Measurements from ENCODE around the gene TXLNG. TPM values are rescaled to one million over a fixed set of nuclear protein-coding genes. Genes with fewer than 3 reads are reported as not detected.

The TXLNG gene
- polyA plus RNA-seq, 1 of the 3 experiments (the other 2 are of a cell fraction): 12.1 TPM

DNA sequence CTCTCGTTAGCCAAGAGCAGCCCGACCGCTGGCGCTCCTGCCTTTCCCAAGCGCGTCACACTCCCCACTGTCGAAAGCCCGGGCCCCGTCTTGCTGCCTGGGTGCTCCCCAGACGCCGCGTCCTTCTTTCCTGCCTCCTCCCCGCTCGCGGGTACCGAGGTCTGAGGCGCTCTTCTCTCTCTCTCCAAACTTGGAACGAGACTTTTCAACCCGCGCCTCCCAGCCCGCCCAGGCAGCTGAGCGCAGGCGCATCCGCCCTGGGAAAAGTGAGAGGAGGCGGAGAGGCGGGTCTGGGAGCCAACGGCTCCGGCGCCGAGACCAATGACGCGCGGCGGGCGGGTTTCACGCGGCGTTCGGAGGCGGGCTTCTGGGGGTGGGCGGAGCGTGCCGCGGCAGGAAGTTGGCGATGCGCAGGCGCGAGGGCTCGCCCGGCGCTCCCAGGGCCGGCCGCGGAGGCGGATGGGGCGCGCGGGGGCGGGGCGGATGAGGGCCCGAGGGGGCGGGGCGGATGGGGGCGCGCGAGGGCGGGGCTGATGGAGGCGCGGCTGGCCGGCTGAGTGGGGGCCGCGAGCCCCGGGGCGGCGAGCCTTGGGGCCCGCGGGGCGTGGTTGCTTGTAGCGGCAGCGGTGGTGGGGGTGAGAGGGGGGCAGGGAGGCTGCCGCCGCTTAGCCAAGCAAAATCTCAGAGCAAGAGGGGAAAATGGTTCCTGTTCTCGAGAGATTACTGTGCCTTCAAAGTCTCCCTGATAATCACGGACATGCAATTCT, 84.0 kb downstream of the TXLNG start, which contains the start of gene RBBP7:
Gene RBBP7, minus strand, starts transcription at position 268 of the 767 bp plus-strand sequence. CDS start 309 bp downstream, outside the sequence.
- ChIA-PET CTCF (interaction anchor here (1.0 to 5.1 kb wide), 2 partner anchors 12 to 13 kb away, joined by 4 to 37 read pairs; no protein-coding TSS in a partner anchor), POLR2A (no interaction called here)
- Histone ChIP-seq H3K9me3 (no peaks in the 10 kb centered on the region), H3K4me1 (ENCODE audit: control insufficient read depth in 1 of 2, insufficient read depth in 2 of 2, low read depth in 1 of 2, low read length in 1 of 2) (peaks cover 7 to 11% of the 10 kb centered on the region in 2 experiments; a peak in 3 of 4 replicates), H3K4me2 (peak within 1 kb of the TSS; percentile 85), H2AFZ (ENCODE audit: low read depth) (peak within 1 kb of the TSS; percentile 100), H4K20me1 (ENCODE audit: insufficient read depth) (peaks cover 42% of the 10 kb centered on the region), H3K27ac (ENCODE audit: low read depth in 2 of 2, low read length in 1 of 2) (peak within 1 kb of the TSS; percentile 91 to 97), H3K9ac (peak within 1 kb of the TSS; percentile 97), H3K36me3 (replicated peaks in 1 of 2; ENCODE audit: control insufficient read depth in 1 of 2, insufficient read depth in 2 of 2, low read length in 1 of 2) (peaks cover 3 to 23% of the 10 kb centered on the region in 2 experiments), H3K9me2 (no peaks in the 10 kb centered on the region), H3K79me2 (ENCODE audit: insufficient read depth) (peaks cover 43% of the 10 kb centered on the region), H3K27me3 (ENCODE audit: insufficient read depth) (peaks cover 14% of the 10 kb centered on the region; the same call in 1 of the 2 replicates), H3K4me3 (ENCODE audit: low read depth in 2 of 2, low read length in 1 of 2) (peak within 1 kb of the TSS; percentile 82 to 88), H3F3A (replicated peaks; ENCODE audit: insufficient read depth) (peaks cover 6% of the 10 kb centered on the region)
- TF ChIP-seq CHD2 (IDR thresholded peaks at IDR 0.05; ENCODE audit: low read length, partially characterized antibody): peak; percentile 95
- TF ChIP-seq POLR2AphosphoS5 (IDR thresholded peaks at IDR 0.05; ENCODE audit: low read depth, low read length): peak; percentile 68
- TF ChIP-seq, protein P1, sequence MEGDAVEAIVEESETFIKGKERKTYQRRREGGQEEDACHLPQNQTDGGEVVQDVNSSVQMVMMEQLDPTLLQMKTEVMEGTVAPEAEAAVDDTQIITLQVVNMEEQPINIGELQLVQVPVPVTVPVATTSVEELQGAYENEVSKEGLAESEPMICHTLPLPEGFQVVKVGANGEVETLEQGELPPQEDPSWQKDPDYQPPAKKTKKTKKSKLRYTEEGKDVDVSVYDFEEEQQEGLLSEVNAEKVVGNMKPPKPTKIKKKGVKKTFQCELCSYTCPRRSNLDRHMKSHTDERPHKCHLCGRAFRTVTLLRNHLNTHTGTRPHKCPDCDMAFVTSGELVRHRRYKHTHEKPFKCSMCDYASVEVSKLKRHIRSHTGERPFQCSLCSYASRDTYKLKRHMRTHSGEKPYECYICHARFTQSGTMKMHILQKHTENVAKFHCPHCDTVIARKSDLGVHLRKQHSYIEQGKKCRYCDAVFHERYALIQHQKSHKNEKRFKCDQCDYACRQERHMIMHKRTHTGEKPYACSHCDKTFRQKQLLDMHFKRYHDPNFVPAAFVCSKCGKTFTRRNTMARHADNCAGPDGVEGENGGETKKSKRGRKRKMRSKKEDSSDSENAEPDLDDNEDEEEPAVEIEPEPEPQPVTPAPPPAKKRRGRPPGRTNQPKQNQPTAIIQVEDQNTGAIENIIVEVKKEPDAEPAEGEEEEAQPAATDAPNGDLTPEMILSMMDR (IDR thresholded peaks at IDR 0.05): no peak
- peak; percentile 50; the same call in 1 of the 2 replicates for TF ChIP-seq SIN3A (IDR thresholded peaks at IDR 0.05; ENCODE audit: borderline replicate concordance, low read depth, low read length)
- TF ChIP-seq GATA2 (CRISPR knock-in tag; IDR thresholded peaks at IDR 0.05): no peak
- no peak for TF ChIP-seq EZH2phosphoT487 (IDR thresholded peaks at IDR 0.05; ENCODE audit: borderline replicate concordance, low read depth)
- no peak; the same call in 1 of the 2 replicates for TF ChIP-seq NFIC (IDR thresholded peaks at IDR 0.05; ENCODE audit: borderline replicate concordance)
- TF ChIP-seq, protein P2, sequence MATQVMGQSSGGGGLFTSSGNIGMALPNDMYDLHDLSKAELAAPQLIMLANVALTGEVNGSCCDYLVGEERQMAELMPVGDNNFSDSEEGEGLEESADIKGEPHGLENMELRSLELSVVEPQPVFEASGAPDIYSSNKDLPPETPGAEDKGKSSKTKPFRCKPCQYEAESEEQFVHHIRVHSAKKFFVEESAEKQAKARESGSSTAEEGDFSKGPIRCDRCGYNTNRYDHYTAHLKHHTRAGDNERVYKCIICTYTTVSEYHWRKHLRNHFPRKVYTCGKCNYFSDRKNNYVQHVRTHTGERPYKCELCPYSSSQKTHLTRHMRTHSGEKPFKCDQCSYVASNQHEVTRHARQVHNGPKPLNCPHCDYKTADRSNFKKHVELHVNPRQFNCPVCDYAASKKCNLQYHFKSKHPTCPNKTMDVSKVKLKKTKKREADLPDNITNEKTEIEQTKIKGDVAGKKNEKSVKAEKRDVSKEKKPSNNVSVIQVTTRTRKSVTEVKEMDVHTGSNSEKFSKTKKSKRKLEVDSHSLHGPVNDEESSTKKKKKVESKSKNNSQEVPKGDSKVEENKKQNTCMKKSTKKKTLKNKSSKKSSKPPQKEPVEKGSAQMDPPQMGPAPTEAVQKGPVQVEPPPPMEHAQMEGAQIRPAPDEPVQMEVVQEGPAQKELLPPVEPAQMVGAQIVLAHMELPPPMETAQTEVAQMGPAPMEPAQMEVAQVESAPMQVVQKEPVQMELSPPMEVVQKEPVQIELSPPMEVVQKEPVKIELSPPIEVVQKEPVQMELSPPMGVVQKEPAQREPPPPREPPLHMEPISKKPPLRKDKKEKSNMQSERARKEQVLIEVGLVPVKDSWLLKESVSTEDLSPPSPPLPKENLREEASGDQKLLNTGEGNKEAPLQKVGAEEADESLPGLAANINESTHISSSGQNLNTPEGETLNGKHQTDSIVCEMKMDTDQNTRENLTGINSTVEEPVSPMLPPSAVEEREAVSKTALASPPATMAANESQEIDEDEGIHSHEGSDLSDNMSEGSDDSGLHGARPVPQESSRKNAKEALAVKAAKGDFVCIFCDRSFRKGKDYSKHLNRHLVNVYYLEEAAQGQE (IDR thresholded peaks at IDR 0.05; ENCODE audit: low read depth, low read length): no peak
- TF ChIP-seq FOSL2 (IDR thresholded peaks at IDR 0.05; ENCODE audit: borderline replicate concordance, low read depth): no peak
- TF ChIP-seq, protein P3, sequence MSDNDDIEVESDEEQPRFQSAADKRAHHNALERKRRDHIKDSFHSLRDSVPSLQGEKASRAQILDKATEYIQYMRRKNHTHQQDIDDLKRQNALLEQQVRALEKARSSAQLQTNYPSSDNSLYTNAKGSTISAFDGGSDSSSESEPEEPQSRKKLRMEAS (IDR thresholded peaks at IDR 0.05; ENCODE audit: low read depth): no peak
- no peak for TF ChIP-seq MEF2A (IDR thresholded peaks at IDR 0.05; ENCODE audit: borderline replicate concordance, low read depth)
- TF ChIP-seq TAF1 (IDR thresholded peaks at IDR 0.05; ENCODE audit: borderline replicate concordance, low read depth, low read length): peak; percentile 80; the same call in 1 of the 2 replicates
- TF ChIP-seq, protein P4, sequence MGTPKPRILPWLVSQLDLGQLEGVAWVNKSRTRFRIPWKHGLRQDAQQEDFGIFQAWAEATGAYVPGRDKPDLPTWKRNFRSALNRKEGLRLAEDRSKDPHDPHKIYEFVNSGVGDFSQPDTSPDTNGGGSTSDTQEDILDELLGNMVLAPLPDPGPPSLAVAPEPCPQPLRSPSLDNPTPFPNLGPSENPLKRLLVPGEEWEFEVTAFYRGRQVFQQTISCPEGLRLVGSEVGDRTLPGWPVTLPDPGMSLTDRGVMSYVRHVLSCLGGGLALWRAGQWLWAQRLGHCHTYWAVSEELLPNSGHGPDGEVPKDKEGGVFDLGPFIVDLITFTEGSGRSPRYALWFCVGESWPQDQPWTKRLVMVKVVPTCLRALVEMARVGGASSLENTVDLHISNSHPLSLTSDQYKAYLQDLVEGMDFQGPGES (IDR thresholded peaks at IDR 0.05; ENCODE audit: low read depth, low read length): no peak
- no peak for TF ChIP-seq GABPA (IDR thresholded peaks at IDR 0.05; ENCODE audit: low read depth)
- TF ChIP-seq TCF12 (IDR thresholded peaks at IDR 0.05): no peak
- peak; percentile 88 for TF ChIP-seq NRF1 (IDR thresholded peaks at IDR 0.05; ENCODE audit: low read depth, low read length)
- TF ChIP-seq, protein P5, sequence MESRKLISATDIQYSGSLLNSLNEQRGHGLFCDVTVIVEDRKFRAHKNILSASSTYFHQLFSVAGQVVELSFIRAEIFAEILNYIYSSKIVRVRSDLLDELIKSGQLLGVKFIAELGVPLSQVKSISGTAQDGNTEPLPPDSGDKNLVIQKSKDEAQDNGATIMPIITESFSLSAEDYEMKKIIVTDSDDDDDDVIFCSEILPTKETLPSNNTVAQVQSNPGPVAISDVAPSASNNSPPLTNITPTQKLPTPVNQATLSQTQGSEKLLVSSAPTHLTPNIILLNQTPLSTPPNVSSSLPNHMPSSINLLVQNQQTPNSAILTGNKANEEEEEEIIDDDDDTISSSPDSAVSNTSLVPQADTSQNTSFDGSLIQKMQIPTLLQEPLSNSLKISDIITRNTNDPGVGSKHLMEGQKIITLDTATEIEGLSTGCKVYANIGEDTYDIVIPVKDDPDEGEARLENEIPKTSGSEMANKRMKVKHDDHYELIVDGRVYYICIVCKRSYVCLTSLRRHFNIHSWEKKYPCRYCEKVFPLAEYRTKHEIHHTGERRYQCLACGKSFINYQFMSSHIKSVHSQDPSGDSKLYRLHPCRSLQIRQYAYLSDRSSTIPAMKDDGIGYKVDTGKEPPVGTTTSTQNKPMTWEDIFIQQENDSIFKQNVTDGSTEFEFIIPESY (IDR thresholded peaks at IDR 0.05; ENCODE audit: borderline replicate concordance, low read depth): peak; percentile 56; the same call in 1 of the 2 replicates
- WGBS (ENCODE audit: low lambda C conversion rate): 1% methylated on average over 31 of the region's 84 CpGs
- peak; percentile 98 for DNase-seq
